ENCODE data around the gene XG.
"Not testable (repeated sequence)": the region's sequence is repeated elsewhere in the genome, so short reads cannot be mapped to it uniquely, and the experiment has no call there.

The XG gene

DNA sequence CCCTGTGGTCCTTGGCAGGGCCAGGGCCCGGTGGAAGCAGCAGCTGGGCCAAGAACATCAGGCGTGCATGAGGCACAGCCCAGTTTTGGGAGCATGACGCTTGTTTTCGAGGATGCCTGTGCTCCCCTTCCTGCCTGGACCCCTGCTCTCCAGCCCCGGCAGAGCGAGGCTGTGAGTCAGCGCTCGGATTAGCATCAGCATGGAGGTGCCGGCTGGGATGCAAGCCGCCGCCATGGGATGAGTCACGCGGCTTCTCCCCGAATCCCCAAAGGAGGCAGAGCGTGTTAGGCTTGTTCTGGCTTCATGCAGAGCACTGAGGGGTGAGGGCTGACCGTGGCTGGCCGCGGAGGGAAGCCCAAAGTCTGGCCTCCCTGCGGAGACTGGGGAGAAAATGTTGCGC lies 53.0 kb downstream of the XG start:
- not testable (repeated sequence) for H3K4me3 ChIP-seq (ENCODE audit: low read depth, low read length); H3K4me2 ChIP-seq (ENCODE audit: low read length); H3K27ac ChIP-seq; H2AFZ ChIP-seq; H3K36me3 ChIP-seq (ENCODE audit: control insufficient read depth, insufficient read depth, low read length); H3K9me3 ChIP-seq (ENCODE audit: control insufficient read depth, low read length); H3K9ac ChIP-seq; H3K79me2 ChIP-seq; H3K4me1 ChIP-seq; H3K27me3 ChIP-seq (ENCODE audit: control insufficient read depth, insufficient read depth, low read length)

DNA sequence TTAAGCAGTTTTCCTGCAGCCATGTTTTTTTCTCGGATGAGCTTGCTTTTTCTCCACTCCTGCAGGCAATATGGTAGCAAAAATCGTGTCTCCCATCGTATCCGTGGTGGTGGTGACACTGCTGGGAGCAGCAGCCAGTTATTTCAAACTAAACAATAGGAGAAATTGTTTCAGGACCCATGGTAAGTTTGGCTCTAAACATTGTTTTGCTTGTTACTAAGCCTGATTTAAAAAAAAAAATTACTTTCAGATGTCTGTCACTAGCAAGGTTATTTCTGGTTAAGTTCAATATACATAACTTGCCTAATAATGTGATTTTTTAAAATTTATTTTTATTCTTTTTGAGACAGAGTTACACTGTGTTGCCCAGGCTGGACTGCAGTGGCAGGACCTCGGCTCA lies 59.4 kb downstream of the XG start:
- Histone ChIP-seq H3K36me3 (ENCODE audit: control insufficient read depth, insufficient read depth, low read length) (no peaks in the 10 kb centered on the region), H3K4me2 (ENCODE audit: low read length) (no peak overlapping the region), H3K79me2 (no peaks in the 10 kb centered on the region), H3K27me3 (ENCODE audit: control insufficient read depth, insufficient read depth, low read length) (no peaks in the 10 kb centered on the region), H3K4me3 (ENCODE audit: low read depth, low read length) (no peak overlapping the region), H3K9ac (no peak overlapping the region), H3K4me1 (no peaks in the 10 kb centered on the region), H3K27ac (no peak overlapping the region), H3K9me3 (ENCODE audit: control insufficient read depth, low read length) (no peaks in the 10 kb centered on the region), H2AFZ (no peak overlapping the region)
- TF ChIP-seq, protein P1, sequence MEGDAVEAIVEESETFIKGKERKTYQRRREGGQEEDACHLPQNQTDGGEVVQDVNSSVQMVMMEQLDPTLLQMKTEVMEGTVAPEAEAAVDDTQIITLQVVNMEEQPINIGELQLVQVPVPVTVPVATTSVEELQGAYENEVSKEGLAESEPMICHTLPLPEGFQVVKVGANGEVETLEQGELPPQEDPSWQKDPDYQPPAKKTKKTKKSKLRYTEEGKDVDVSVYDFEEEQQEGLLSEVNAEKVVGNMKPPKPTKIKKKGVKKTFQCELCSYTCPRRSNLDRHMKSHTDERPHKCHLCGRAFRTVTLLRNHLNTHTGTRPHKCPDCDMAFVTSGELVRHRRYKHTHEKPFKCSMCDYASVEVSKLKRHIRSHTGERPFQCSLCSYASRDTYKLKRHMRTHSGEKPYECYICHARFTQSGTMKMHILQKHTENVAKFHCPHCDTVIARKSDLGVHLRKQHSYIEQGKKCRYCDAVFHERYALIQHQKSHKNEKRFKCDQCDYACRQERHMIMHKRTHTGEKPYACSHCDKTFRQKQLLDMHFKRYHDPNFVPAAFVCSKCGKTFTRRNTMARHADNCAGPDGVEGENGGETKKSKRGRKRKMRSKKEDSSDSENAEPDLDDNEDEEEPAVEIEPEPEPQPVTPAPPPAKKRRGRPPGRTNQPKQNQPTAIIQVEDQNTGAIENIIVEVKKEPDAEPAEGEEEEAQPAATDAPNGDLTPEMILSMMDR (IDR thresholded peaks at IDR 0.05) = no peak

DNA sequence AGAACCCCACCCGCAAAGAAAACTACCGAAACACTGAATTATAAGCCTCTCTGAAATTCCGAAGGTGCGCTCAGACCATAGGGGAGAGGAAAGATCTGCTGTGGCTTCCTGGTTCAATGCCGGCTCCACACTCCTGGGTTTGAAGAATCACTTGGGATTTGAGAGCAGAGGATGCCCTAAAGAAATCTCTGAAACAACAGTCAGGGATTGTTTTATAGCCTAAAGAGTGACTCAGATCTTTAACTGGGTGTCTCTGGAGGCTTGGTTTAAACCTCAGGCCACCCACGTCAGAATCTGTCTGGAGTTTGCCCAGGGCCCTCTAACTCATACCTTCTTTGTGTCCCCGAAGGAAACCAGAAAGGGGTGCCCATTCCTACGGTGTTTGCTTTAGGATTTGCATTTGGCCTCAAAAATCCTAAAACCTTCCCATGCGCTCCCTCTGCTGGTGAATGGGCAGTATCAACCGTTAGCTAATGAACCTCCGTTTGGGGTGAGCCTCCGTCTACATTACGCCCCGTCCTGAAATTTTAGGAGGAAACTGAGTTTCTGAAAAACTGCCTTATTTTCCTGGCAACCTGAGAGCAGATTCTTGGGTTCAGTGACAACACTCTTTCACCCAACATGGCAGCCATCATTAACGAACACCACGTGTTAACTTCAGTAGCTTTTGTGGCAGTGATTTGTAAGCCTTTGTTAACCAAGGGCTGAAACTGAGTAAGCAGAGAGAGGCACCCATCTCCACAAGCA lies 60.5 kb downstream of the XG start:
- H3K27ac ChIP-seq; H3K79me2 ChIP-seq; H3K27me3 ChIP-seq (ENCODE audit: control insufficient read depth, insufficient read depth, low read length); H3K9me3 ChIP-seq (ENCODE audit: control insufficient read depth, low read length); H3K36me3 ChIP-seq (ENCODE audit: control insufficient read depth, insufficient read depth, low read length); H3K9ac ChIP-seq; H3K4me3 ChIP-seq (ENCODE audit: low read depth, low read length); H3K4me1 ChIP-seq: not testable (repeated sequence)
- TF ChIP-seq, protein P1 (IDR thresholded peaks at IDR 0.05) = peak; percentile 30
- peak overlapping the region; percentile 47 for H3K4me2 ChIP-seq (ENCODE audit: low read length)
- peak overlapping the region; percentile 33 for H2AFZ ChIP-seq

DNA sequence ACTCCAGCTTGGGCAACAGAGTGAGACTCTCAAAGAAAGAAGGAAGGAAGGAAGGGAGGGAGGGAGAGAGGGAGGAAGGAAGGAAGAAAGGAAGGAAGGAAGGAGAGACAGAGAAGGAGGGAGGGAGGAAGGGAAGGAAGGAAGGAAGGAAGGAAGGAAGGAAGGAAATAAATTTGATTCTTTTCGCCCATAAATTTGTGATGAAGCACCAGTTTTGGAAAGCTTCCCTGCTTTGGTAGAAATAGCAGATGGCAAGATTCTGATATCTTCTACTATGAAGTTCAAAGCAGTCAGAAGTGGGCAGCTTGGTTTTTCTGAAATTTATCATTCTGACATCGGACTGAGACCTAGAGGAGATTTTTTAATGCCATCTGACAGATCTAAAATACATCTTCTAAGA lies 65.2 kb downstream of the XG start:
- H2AFZ ChIP-seq = no peak overlapping the region
- no peaks in the 10 kb centered on the region for H3K27me3 ChIP-seq (ENCODE audit: control insufficient read depth, insufficient read depth, low read length)
- H3K36me3 ChIP-seq (ENCODE audit: control insufficient read depth, insufficient read depth, low read length) = no peaks in the 10 kb centered on the region
- H3K79me2 ChIP-seq = no peaks in the 10 kb centered on the region
- no peak overlapping the region for H3K4me2 ChIP-seq (ENCODE audit: low read length)
- no peak overlapping the region for H3K27ac ChIP-seq
- no peak overlapping the region for H3K9ac ChIP-seq
- H3K4me3 ChIP-seq (ENCODE audit: low read depth, low read length) = no peak overlapping the region
- no peaks in the 10 kb centered on the region for H3K9me3 ChIP-seq (ENCODE audit: control insufficient read depth, low read length)
- H3K4me1 ChIP-seq = no peaks in the 10 kb centered on the region
- TF ChIP-seq, protein P1 (IDR thresholded peaks at IDR 0.05) = no peak

DNA sequence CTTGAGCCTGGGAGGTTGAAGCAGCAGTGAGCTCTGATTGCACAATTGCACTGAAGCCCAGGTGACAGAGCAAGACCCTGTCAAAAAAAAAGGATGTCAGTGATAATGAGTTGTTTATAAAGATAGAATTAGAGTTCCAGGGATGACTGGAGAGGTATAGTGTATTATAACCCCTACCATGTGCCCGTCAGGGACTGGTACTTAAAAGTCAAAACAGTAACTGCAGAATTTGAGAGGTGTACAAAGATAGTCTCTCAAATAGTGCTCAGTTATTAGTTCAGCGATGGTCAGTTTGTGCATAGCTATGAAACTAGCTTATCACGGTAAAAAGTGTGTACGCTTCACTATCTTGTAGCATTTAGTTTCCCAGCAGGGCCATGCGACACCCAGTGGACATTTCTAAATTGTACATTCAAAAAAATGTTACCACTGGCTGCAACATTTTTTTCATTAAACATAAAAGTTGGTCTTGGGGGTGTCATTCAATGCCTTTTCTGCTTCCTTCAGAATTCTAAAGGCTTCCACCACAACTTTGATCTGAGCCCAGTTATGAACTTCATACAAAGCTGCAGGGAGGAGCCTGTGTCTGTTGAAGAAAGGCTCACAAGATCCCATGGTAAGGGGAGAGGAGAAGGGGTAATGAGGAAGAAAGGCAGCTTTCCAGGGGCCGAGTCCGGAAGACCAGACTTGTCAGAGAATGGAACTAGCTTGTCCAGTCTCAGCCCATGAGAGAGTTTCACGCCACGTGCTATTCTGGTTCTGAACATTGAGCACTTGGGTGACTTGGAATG lies 67.7 kb downstream of the XG start:
- no peaks in the 10 kb centered on the region for H3K9me3 ChIP-seq (ENCODE audit: control insufficient read depth, low read length)
- no peak overlapping the region for H3K4me3 ChIP-seq (ENCODE audit: low read depth, low read length)
- TF ChIP-seq, protein P1 (IDR thresholded peaks at IDR 0.05) = no peak
- no peaks in the 10 kb centered on the region for H3K27me3 ChIP-seq (ENCODE audit: control insufficient read depth, insufficient read depth, low read length)
- H3K4me1 ChIP-seq = no peaks in the 10 kb centered on the region
- H3K9ac ChIP-seq = no peak overlapping the region
- no peaks in the 10 kb centered on the region for H3K36me3 ChIP-seq (ENCODE audit: control insufficient read depth, insufficient read depth, low read length)
- no peaks in the 10 kb centered on the region for H3K79me2 ChIP-seq
- no peak overlapping the region for H3K27ac ChIP-seq
- no peak overlapping the region for H2AFZ ChIP-seq
- H3K4me2 ChIP-seq (ENCODE audit: low read length) = no peak overlapping the region

Measured in parathyroid adenoma (tissue), 2 donors.